Small intestine (tissue), 7 donors: Measurements from ENCODE around the gene PTPN2. TPM values are rescaled to one million over a fixed set of nuclear protein-coding genes. Genes with fewer than 3 reads are reported as not detected.
A peak's percentile ranks its signal among the peaks of the same experiment; 100 is the strongest.

Source experiments
- DNase-seq, 2 donors: peaks; one replicate each; pipeline versions ENCODE4 v3.0.0 to v3.0.0-alpha.2; 2013
- FAIRE-seq: peaks from 2 replicates; lab custom pipeline; 2012; peaks lifted over from hg19 to GRCh38; lab: Jason Lieb, UNC
- H3K27ac ChIP-seq, 3 donors: one replicate each; pipeline ENCODE4 v1.5.1; 2013; ENCODE audit warnings: low read length in 2 of 3, mild to moderate bottlenecking in 2 of 3, control low read depth in 1 of 3, inconsistent platforms in 1 of 3, low read depth in 1 of 3, moderate library complexity in 1 of 3
- H3K27me3 ChIP-seq, 3 donors: one replicate each; pipeline ENCODE4 v1.6.1; 2013; ENCODE audit warnings: low read length in 3 of 3, inconsistent platforms in 1 of 3; ENCODE audit not compliant: control insufficient read depth in 3 of 3, insufficient read depth in 3 of 3
- H3K36me3 ChIP-seq, 3 donors: one replicate each; pipeline ENCODE4 v1.6.1; 2013; ENCODE audit warnings: low read length in 3 of 3, inconsistent platforms in 1 of 3, low read depth in 1 of 3, mild to moderate bottlenecking in 1 of 3, moderate library complexity in 1 of 3; ENCODE audit not compliant: control insufficient read depth in 3 of 3, insufficient read depth in 2 of 3
- H3K4me1 ChIP-seq, 3 donors: one replicate each; pipeline ENCODE4 v1.6.1; 2013; ENCODE audit warnings: low read length in 2 of 3, inconsistent platforms in 1 of 3, low read depth in 1 of 3, mild to moderate bottlenecking in 1 of 3, moderate library complexity in 1 of 3; ENCODE audit not compliant: control insufficient read depth in 3 of 3, insufficient read depth in 2 of 3
- H3K4me3 ChIP-seq, 3 donors: one replicate each; pipeline ENCODE4 v1.5.1; 2013; ENCODE audit warnings: low read length in 3 of 3, control low read depth in 1 of 3, inconsistent platforms in 1 of 3, low read depth in 1 of 3, mild to moderate bottlenecking in 1 of 3, moderate library complexity in 1 of 3
- H3K9me3 ChIP-seq, 2 donors: one replicate each; pipeline ENCODE4 v1.6.1; 2013; ENCODE audit warnings: low read depth in 1 of 2, low read length in 1 of 2; ENCODE audit not compliant: control insufficient read depth in 2 of 2, insufficient read depth in 1 of 2
- WGBS, 3 donors: extraction: QIAGEN DNeasy Blood & Tissue Kit; methylation state at CpG; one replicate each; pipeline ENCODE4 v1.1.7; 2013; 5-methylcytosine and 5-hydroxymethylcytosine counted together
- polyA plus RNA-seq, 4 donors: library from polyadenylated mRNA; stranded (reverse) in 3 of 4; unstranded in 1 of 4; fragments of 200-250 nt in 3 of 4; fragments of 120-200 nt in 1 of 4; gene quantifications; one replicate each; pipeline versions ENCODE4 v1.2.1 to v1.2.3, GENCODE V29; 2013
- donor health status: healthy with polysubstance abuse.
- donor health status: control.
- donor health status: control.
- donor health status: Bipolar disorder and iron deficiency.
- donor health status: healthy.

Gene PTPN2
- polyA plus RNA-seq, 4 donors: 25.7 to 53.9 (median 31.1) TPM

GRCh38 chr18:12823892-12824291 lies 60.1 kb downstream of the PTPN2 start:
- DNase-seq: no peak
- Histone ChIP-seq H3K27me3 (no peaks in the 10 kb centered on the region), H3K4me1 (peaks cover 0 to 3% (median 0%) of the 10 kb centered on the region in 3 donors), H3K36me3 (peaks cover 7 to 30% (median 13%) of the 10 kb centered on the region in 3 donors), H3K4me3 (no peak overlapping the region), H3K27ac (no peak overlapping the region), H3K9me3 (peaks cover 2 to 10% of the 10 kb centered on the region in 2 donors)
- WGBS, 3 donors: 89 to 100% (median 96%) methylated on average over 2 of the region's 2 CpGs
- no peak for FAIRE-seq

- no peak for DNase-seq
- 75 to 86% (median 82%) methylated on average over 3 of the region's 3 CpGs for WGBS, 3 donors
- Histone ChIP-seq H3K9me3 (no peaks in the 10 kb centered on the region), H3K27ac (no peak overlapping the region), H3K4me3 (no peak overlapping the region), H3K27me3 (no peaks in the 10 kb centered on the region), H3K4me1 (peaks cover 0 to 3% (median 0%) of the 10 kb centered on the region in 3 donors), H3K36me3 (peaks cover 7 to 18% (median 7%) of the 10 kb centered on the region in 3 donors)
- no peak for FAIRE-seq
These were observed 62.6 kb downstream of the PTPN2 start for GRCh38 chr18:12821408-12821807.

- Histone ChIP-seq H3K27me3 (no peaks in the 10 kb centered on the region), H3K9me3 (no peaks in the 10 kb centered on the region), H3K4me3 (no peak overlapping the region), H3K27ac (no peak overlapping the region), H3K4me1 (peaks cover 0 to 3% (median 0%) of the 10 kb centered on the region in 3 donors), H3K36me3 (peaks cover 7 to 18% (median 11%) of the 10 kb centered on the region in 3 donors)
- FAIRE-seq (no peak), DNase-seq (no peak)
- WGBS, 3 donors: 60 to 83% (median 80%) methylated on average over 6 of the region's 6 CpGs
These were observed 63.5 kb downstream of the PTPN2 start for GRCh38 chr18:12820506-12820905.

GRCh38 chr18:12819841-12820240 lies 64.2 kb downstream of the PTPN2 start:
- peak overlapping the region in 1 of 3 donors; percentile 81 for H3K27ac ChIP-seq
- DNase-seq: no peak
- H3K4me3 ChIP-seq: no peak overlapping the region
- peaks cover 7 to 16% (median 9%) of the 10 kb centered on the region in 3 donors for H3K36me3 ChIP-seq
- peaks cover 0 to 3% (median 0%) of the 10 kb centered on the region in 3 donors for H3K4me1 ChIP-seq
- no peaks in the 10 kb centered on the region for H3K9me3 ChIP-seq
- 70 to 89% (median 87%) methylated on average over 5 of the region's 5 CpGs for WGBS, 3 donors
- H3K27me3 ChIP-seq: no peaks in the 10 kb centered on the region
- FAIRE-seq: no peak

- Histone ChIP-seq H3K27me3 (no peaks in the 10 kb centered on the region), H3K9me3 (no peaks in the 10 kb centered on the region), H3K36me3 (peaks cover 4 to 16% (median 9%) of the 10 kb centered on the region in 3 donors), H3K27ac (peak overlapping the region in 1 of 3 donors; percentile 65), H3K4me3 (no peak overlapping the region), H3K4me1 (peaks cover 0 to 3% (median 0%) of the 10 kb centered on the region in 3 donors)
- 63 to 81% (median 66%) methylated on average over 3 of the region's 3 CpGs for WGBS, 3 donors
- FAIRE-seq (no peak), DNase-seq (no peak)
These were observed 64.7 kb downstream of the PTPN2 start for GRCh38 chr18:12819322-12819721.

GRCh38 chr18:12818243-12818642 lies 65.8 kb downstream of the PTPN2 start:
- WGBS, 3 donors: 92 to 97% (median 94%) methylated on average over 3 of the region's 3 CpGs
- no peak overlapping the region for H3K27ac ChIP-seq

GRCh38 chr18:12816451-12816850 lies 67.6 kb downstream of the PTPN2 start:
- Histone ChIP-seq H3K4me1 (no peaks in the 10 kb centered on the region), H3K36me3 (peaks cover 2 to 19% (median 10%) of the 10 kb centered on the region in 3 donors), H3K27me3 (no peaks in the 10 kb centered on the region), H3K4me3 (no peak overlapping the region), H3K27ac (no peak overlapping the region), H3K9me3 (no peaks in the 10 kb centered on the region)
- DNase-seq (no peak), FAIRE-seq (no peak)
- 91 to 99% (median 92%) methylated on average over 2 of the region's 2 CpGs for WGBS, 3 donors

More at GRCh38 chr18:12818243-12818642, 65.8 kb downstream of the PTPN2 start:
- Histone ChIP-seq H3K9me3 (no peaks in the 10 kb centered on the region), H3K36me3 (peaks cover 2 to 16% (median 9%) of the 10 kb centered on the region in 3 donors), H3K27me3 (no peaks in the 10 kb centered on the region), H3K4me3 (no peak overlapping the region), H3K4me1 (peaks cover 0 to 3% (median 0%) of the 10 kb centered on the region in 3 donors)
- no peak for DNase-seq
- FAIRE-seq: no peak

GRCh38 chr18:12811191-12811950 lies 72.7 kb downstream of the PTPN2 start:
- WGBS, 3 donors: 84 to 98% (median 94%) methylated on average over 6 of the region's 6 CpGs

More at GRCh38 chr18:12811191-12811950, 72.7 kb downstream of the PTPN2 start:
- Histone ChIP-seq H3K4me3 (no peak overlapping the region), H3K27me3 (no peaks in the 10 kb centered on the region), H3K9me3 (peaks cover 0 to 2% of the 10 kb centered on the region in 2 donors), H3K36me3 (peaks cover 2 to 20% (median 5%) of the 10 kb centered on the region in 3 donors), H3K4me1 (no peaks in the 10 kb centered on the region), H3K27ac (no peak overlapping the region)
- FAIRE-seq: no peak
- DNase-seq: no peak
